ENCODE results near the gene SMIM44. TPM values are rescaled to one million over a fixed set of nuclear protein-coding genes. Genes with fewer than 3 reads are reported as not detected.

The SMIM44 gene
- total RNA-seq, 1 donor from 2014 or later: not detected

DNA sequence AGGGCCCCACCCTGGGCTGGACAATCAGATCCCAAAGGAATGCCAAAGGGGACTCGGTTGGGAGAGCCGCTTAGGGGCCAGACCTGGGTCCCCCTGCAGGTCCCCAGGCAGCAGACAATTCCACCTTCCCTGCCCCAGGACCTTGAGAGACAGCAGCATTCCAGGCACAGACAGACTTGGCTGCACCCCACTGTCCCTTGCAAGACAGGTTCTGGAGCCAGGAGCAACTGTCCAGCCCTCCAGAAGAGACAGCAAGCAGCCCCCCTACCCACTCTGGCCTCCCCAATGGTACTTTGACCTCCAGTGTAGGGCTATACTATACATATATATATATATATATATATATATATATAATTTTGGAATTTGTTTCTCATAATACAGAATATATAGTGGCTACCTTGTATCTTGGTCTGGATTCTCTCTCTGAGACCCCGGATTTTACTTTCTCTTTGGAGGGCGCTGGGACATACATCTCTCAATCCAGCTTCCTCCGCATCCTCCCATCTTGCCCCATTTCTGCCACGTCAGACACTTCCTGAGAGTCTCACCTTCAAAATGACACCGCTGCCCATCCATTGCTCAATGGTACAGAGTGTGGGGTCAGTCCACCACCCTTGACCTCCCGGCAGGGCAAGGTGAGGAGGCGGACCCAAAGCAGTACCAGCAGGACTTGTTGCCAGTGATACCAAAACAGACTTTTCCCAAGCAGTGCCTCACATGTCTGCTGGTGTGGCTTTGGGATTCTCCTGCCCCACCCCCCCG, 15.6 kb downstream of the SMIM44 start:
- TF ChIP-seq, protein P1, sequence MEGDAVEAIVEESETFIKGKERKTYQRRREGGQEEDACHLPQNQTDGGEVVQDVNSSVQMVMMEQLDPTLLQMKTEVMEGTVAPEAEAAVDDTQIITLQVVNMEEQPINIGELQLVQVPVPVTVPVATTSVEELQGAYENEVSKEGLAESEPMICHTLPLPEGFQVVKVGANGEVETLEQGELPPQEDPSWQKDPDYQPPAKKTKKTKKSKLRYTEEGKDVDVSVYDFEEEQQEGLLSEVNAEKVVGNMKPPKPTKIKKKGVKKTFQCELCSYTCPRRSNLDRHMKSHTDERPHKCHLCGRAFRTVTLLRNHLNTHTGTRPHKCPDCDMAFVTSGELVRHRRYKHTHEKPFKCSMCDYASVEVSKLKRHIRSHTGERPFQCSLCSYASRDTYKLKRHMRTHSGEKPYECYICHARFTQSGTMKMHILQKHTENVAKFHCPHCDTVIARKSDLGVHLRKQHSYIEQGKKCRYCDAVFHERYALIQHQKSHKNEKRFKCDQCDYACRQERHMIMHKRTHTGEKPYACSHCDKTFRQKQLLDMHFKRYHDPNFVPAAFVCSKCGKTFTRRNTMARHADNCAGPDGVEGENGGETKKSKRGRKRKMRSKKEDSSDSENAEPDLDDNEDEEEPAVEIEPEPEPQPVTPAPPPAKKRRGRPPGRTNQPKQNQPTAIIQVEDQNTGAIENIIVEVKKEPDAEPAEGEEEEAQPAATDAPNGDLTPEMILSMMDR (IDR thresholded peaks at IDR 0.05; ENCODE audit: unreplicated experiment): no peak
- Mint-ChIP-seq H3K27ac (no peak overlapping the region), H3K27me3 (peaks cover 52% of the 10 kb centered on the region), H3K4me3 (ENCODE audit: low read depth) (no peak overlapping the region), H3K36me3 (ENCODE audit: insufficient read depth) (no peaks in the 10 kb centered on the region), H3K9me3 (ENCODE audit: low read depth) (peaks cover 3% of the 10 kb centered on the region), H3K4me1 (ENCODE audit: low read depth) (peaks cover 3% of the 10 kb centered on the region)
- DNase-seq (ENCODE audit: low spot score, unreplicated experiment): no peak

DNA sequence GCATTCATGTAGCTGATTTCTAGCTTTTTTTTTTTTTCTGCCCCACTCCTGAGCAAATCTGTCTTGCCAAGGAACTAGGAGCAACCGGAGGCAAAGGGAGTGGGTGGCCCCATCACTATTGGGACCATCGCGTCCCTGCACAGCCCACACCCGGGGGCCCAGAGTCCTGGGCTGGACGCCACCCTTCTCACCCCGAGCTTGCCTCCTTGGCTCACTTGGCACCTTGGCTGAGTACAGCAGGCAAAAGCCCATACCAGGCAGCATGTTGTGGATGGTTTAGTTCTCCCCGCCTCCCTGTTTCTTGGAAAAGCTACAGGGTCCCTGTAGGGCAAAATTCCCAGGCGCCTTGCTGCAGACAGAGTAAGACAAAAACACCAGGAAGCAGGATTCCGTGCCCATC, 16.6 kb downstream of the SMIM44 start:
- TF ChIP-seq, protein P1 (IDR thresholded peaks at IDR 0.05; ENCODE audit: unreplicated experiment): no peak
- no peak for DNase-seq (ENCODE audit: low spot score, unreplicated experiment)
- Mint-ChIP-seq H3K4me1 (ENCODE audit: low read depth) (peaks cover 3% of the 10 kb centered on the region), H3K9me3 (ENCODE audit: low read depth) (peaks cover 3% of the 10 kb centered on the region), H3K27me3 (peaks cover 56% of the 10 kb centered on the region), H3K27ac (no peak overlapping the region), H3K36me3 (ENCODE audit: insufficient read depth) (no peaks in the 10 kb centered on the region), H3K4me3 (ENCODE audit: low read depth) (no peak overlapping the region)

DNA sequence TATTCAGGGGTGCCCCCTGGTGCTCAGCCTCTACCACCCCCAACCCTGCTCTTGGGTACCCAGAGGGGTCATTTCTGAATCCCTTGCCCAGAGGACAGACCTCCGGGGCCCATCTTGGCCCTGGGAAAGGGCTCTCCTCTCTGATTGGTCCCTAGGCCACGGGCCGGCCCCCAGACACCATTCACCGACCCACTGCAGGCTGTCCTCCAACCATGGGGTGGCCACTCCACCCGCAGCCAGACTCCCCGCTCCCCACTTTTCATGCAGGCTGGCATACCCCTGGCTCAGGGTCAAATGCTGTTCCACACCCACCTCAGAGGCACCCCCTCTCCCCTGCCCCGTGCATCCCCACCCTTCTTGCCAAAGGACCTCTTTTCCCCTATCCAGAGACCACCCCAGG, 17.7 kb downstream of the SMIM44 start:
- DNase-seq (ENCODE audit: low spot score, unreplicated experiment): no peak
- peaks cover 3% of the 10 kb centered on the region for H3K9me3 Mint-ChIP-seq (ENCODE audit: low read depth)
- H3K27ac Mint-ChIP-seq: no peak overlapping the region
- H3K4me1 Mint-ChIP-seq (ENCODE audit: low read depth): peaks cover 3% of the 10 kb centered on the region
- H3K4me3 Mint-ChIP-seq (ENCODE audit: low read depth): no peak overlapping the region
- H3K36me3 Mint-ChIP-seq (ENCODE audit: insufficient read depth): no peaks in the 10 kb centered on the region
- TF ChIP-seq, protein P1 (IDR thresholded peaks at IDR 0.05; ENCODE audit: unreplicated experiment): no peak
- H3K27me3 Mint-ChIP-seq: peaks cover 53% of the 10 kb centered on the region

DNA sequence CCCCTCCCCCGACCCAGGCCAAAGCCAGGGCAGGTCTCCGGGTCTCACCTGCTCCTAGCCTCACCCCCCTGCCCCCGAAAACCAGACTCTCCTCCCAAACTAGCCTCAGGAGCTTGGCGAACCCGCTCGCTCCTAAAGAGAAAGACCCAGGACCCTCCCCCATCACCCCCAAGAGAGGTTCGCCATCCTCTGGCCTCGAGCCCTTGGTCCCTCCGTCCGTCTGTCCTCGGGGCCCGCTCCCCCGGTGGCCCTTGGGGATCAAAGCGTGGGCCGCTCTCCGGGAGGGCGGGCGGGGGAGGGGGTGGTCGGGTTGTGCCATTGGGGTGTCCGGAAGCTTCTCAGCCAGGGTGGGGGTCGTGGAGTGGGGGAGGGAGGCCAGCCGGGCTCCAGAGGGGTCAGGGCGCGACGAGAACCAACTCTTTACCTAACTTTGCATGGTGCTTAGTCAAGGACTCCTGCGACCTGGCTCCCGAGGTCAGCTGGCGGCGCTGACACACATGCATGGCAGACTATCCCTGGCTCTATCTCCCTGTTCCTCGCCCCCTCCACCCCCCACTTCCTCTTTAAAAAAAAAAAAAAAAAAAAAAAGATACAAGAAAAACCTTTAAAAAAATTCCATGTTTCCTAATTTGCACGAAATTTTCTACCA, 18.5 kb downstream of the SMIM44 start:
- no peak for DNase-seq (ENCODE audit: low spot score, unreplicated experiment)
- TF ChIP-seq, protein P1 (IDR thresholded peaks at IDR 0.05; ENCODE audit: unreplicated experiment): no peak
- no peak overlapping the region for H3K27ac Mint-ChIP-seq
- peaks cover 49% of the 10 kb centered on the region for H3K27me3 Mint-ChIP-seq
- peaks cover 3% of the 10 kb centered on the region for H3K9me3 Mint-ChIP-seq (ENCODE audit: low read depth)
- H3K4me1 Mint-ChIP-seq (ENCODE audit: low read depth): peaks cover 3% of the 10 kb centered on the region
- no peak overlapping the region for H3K4me3 Mint-ChIP-seq (ENCODE audit: low read depth)
- H3K36me3 Mint-ChIP-seq (ENCODE audit: insufficient read depth): no peaks in the 10 kb centered on the region

DNA sequence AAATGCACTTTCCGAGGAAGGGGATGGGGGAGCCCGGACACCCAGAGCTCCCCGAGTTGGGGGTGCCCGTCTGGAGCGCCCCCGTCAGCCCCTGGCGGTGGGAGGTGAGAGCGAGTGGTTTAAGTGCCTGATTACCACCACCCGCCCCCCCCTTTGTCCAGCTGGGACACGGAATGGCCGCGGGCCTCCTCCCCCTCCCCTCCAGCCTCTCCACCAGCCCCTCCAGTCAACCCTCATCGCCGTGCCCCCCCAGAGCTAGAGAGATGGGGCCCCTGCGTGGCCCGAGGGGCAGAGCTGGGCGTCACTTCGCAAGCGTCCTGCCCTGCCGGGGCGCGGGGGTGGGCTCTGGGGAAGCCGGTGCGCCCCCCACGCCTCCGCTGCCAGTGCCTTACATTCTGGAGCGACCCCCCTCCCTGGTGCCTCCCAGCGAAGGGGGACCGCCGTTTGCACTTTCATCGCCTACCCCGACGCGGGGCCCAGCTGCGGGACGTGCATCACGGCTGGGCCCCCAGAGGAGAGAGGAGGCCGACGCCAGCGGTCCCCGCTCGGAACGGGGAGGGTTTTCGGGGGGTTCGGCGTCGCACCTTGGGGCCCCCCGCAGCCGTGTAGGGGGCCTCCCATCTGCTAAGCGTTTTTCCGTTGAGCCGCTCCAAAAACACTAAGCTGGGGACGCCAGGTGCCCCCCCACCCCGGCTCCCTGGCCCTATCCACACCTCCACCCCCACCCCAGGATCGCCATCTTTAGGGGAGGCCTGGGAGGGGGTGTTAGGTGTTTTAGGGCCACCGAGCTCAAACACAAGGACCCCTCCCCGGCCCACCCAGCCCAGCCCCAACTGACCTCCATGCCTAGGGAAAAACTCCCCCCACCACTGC, 19.3 kb downstream of the SMIM44 start:
- Mint-ChIP-seq H3K36me3 (ENCODE audit: insufficient read depth) (no peaks in the 10 kb centered on the region), H3K4me3 (ENCODE audit: low read depth) (no peak overlapping the region), H3K4me1 (ENCODE audit: low read depth) (peaks cover 3% of the 10 kb centered on the region), H3K27me3 (peaks cover 45% of the 10 kb centered on the region), H3K9me3 (ENCODE audit: low read depth) (peaks cover 3% of the 10 kb centered on the region), H3K27ac (no peak overlapping the region)
- TF ChIP-seq, protein P1 (IDR thresholded peaks at IDR 0.05; ENCODE audit: unreplicated experiment): no peak
- DNase-seq (ENCODE audit: low spot score, unreplicated experiment): no peak

Measured in progenitor cell of endocrine pancreas (in vitro differentiated cells).